ENCODE data around the gene AHSA1.
"Not testable (repeated sequence)": the region's sequence is repeated elsewhere in the genome, so short reads cannot be mapped to it uniquely, and the experiment has no call there.

Gene AHSA1

DNA sequence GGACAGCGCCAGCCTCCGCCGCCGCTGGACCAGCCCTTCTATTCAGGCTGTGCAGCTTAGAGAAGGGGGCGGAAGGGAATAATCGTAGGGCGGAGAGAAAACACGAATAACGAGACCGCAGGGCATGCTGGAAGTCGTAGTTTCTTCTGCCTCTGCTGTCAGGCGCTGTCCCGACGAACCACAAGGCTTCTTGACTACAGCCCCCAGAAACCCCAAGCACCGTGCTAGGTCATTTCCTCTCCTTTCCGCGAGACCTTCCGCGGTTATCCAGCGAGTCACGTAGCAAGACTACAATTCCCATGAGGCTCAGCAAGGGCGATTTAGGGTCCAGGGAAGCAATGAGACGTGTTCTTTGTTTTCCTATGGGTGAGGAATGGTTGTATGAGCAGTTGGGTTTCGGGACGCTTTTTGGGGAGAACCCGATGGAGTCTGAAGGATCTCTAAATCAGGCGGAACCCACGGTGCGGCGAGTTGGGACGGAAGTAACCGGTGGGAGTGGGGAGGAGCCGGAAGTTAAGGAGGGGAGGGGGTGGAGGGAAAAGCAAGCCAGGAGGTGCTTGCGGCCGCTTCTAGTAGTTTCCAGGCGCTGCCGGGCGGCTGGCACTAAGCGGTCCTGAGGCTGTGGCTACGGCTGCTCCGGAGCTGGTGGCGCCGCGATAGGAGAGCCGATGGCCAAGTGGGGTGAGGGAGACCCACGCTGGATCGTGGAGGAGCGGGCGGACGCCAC, at the start of gene AHSA1, which contains the start of gene VIPAS39:
Gene AHSA1, plus strand, starts transcription at position 572 of the 727 bp plus-strand sequence. Its CDS starts 97 bp downstream, at position 669.
Gene VIPAS39, minus strand, starts transcription at position 80 of the 727 bp plus-strand sequence. CDS start 3,499 bp downstream, outside the sequence.
- Histone ChIP-seq H3K9me2 (replicated peaks; ENCODE audit: control insufficient read depth, low read length) (no peaks in the 10 kb centered on the region), H3K36me3 (ENCODE audit: control insufficient read depth, low read length) (peaks cover 59% of the 10 kb centered on the region), H3K9me3 (ENCODE audit: control insufficient read depth, insufficient read depth, low read length) (no peaks in the 10 kb centered on the region), H3K27me3 (ENCODE audit: control insufficient read depth, low read length) (no peaks in the 10 kb centered on the region), H4K20me1 (ENCODE audit: control insufficient read depth, insufficient read depth, low read depth, low read length) (peaks cover 12% of the 10 kb centered on the region; the same call in 1 of the 2 replicates), H3K27ac (ENCODE audit: low read depth, low read length) (peak within 1 kb of the TSS; percentile 80), H3K4me3 (ENCODE audit: low read length) (peak within 1 kb of the TSS; percentile 99), H3K79me2 (ENCODE audit: control insufficient read depth, low read length) (peaks cover 77% of the 10 kb centered on the region), H3K4me1 (ENCODE audit: control insufficient read depth, low read length) (peaks cover 24% of the 10 kb centered on the region), H3F3A (ENCODE audit: control insufficient read depth, insufficient read depth) (no peaks in the 10 kb centered on the region), H3K4me2 (ENCODE audit: low read length) (peak within 1 kb of the TSS; percentile 85)
- TF ChIP-seq EZH2phosphoT487 (IDR thresholded peaks at IDR 0.05; ENCODE audit: borderline replicate concordance, low read length), result no peak
- TF ChIP-seq, protein P1, sequence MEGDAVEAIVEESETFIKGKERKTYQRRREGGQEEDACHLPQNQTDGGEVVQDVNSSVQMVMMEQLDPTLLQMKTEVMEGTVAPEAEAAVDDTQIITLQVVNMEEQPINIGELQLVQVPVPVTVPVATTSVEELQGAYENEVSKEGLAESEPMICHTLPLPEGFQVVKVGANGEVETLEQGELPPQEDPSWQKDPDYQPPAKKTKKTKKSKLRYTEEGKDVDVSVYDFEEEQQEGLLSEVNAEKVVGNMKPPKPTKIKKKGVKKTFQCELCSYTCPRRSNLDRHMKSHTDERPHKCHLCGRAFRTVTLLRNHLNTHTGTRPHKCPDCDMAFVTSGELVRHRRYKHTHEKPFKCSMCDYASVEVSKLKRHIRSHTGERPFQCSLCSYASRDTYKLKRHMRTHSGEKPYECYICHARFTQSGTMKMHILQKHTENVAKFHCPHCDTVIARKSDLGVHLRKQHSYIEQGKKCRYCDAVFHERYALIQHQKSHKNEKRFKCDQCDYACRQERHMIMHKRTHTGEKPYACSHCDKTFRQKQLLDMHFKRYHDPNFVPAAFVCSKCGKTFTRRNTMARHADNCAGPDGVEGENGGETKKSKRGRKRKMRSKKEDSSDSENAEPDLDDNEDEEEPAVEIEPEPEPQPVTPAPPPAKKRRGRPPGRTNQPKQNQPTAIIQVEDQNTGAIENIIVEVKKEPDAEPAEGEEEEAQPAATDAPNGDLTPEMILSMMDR (IDR thresholded peaks at IDR 0.05; ENCODE audit: low read depth, low read length, poor library complexity, severe bottlenecking), result no peak

DNA sequence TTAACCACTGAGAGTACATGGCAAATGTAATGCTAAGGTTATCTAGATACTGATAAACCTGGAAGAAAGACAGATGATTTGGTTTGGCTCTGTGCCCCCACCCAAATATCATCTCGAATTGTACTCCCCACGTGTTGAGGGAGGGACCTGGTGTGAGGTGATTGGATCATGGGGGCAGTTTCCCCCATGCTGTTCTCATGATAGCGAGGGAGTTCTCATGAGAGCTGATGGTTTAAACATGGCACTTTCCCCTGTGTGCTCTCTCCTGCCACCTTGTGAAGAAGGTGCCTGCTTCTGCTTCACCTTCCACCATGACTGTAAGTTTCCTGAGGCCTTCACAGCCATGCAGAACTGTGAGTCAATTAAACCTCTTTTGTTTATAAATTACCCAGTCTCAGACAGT, 48.8 kb upstream of the AHSA1 start:
- no peak overlapping the region for H3K27ac ChIP-seq (ENCODE audit: low read depth, low read length)
- H3K9me3 ChIP-seq (ENCODE audit: control insufficient read depth, insufficient read depth, low read length), result no peaks in the 10 kb centered on the region
- no peaks in the 10 kb centered on the region for H3K9me2 ChIP-seq (replicated peaks; ENCODE audit: control insufficient read depth, low read length)
- no peak overlapping the region for H3K4me2 ChIP-seq (ENCODE audit: low read length)
- peaks cover 9% of the 10 kb centered on the region for H3K4me1 ChIP-seq (ENCODE audit: control insufficient read depth, low read length)
- TF ChIP-seq EZH2phosphoT487 (IDR thresholded peaks at IDR 0.05; ENCODE audit: borderline replicate concordance, low read length), result no peak
- TF ChIP-seq, protein P1 (IDR thresholded peaks at IDR 0.05; ENCODE audit: low read depth, low read length, poor library complexity, severe bottlenecking), result peak; percentile 45
- no peaks in the 10 kb centered on the region for H3K79me2 ChIP-seq (ENCODE audit: control insufficient read depth, low read length)
- H4K20me1 ChIP-seq (ENCODE audit: control insufficient read depth, insufficient read depth, low read depth, low read length), result no peaks in the 10 kb centered on the region
- H3F3A ChIP-seq (ENCODE audit: control insufficient read depth, insufficient read depth), result no peaks in the 10 kb centered on the region
- no peak overlapping the region for H3K4me3 ChIP-seq (ENCODE audit: low read length)
- H3K27me3 ChIP-seq (ENCODE audit: control insufficient read depth, low read length), result no peaks in the 10 kb centered on the region
- H3K36me3 ChIP-seq (ENCODE audit: control insufficient read depth, low read length), result no peaks in the 10 kb centered on the region

DNA sequence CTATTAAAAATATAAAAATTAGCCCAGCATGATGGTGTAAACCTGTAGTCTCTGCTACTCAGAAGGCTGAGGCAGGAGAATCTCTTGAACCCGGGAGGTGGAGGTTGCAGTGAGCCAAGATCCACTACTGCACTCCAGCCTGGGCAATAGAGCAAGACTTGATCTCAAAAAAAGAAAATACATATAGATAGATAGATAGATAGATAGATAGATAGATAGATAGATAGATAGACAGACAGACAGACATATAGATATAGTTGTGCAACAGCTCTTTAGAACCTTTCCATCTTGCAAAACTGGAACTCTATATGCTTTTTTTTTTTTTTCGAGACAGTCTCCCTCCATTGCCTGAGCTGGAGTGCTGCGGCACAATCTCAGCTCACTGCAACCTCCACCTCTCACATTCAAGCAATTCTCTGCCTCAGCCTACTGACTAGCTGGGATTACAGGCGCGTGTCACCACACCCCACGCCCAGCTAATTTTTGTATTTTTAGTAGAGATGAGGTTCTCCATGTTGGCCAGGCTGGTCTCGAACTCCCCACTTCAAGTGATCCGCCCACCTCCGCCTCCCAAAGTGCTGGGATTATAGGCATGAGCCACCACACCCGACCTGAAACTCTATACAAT, 42.4 kb upstream of the AHSA1 start:
- not testable (repeated sequence) for H3K27ac ChIP-seq (ENCODE audit: low read depth, low read length); H3K4me3 ChIP-seq (ENCODE audit: low read length); H3K4me2 ChIP-seq (ENCODE audit: low read length); H3K79me2 ChIP-seq (ENCODE audit: control insufficient read depth, low read length); H3F3A ChIP-seq (ENCODE audit: control insufficient read depth, insufficient read depth); H3K9me3 ChIP-seq (ENCODE audit: control insufficient read depth, insufficient read depth, low read length); H4K20me1 ChIP-seq (ENCODE audit: control insufficient read depth, insufficient read depth, low read depth, low read length); H3K9me2 ChIP-seq (replicated peaks; ENCODE audit: control insufficient read depth, low read length); H3K4me1 ChIP-seq (ENCODE audit: control insufficient read depth, low read length); H3K36me3 ChIP-seq (ENCODE audit: control insufficient read depth, low read length); H3K27me3 ChIP-seq (ENCODE audit: control insufficient read depth, low read length)

DNA sequence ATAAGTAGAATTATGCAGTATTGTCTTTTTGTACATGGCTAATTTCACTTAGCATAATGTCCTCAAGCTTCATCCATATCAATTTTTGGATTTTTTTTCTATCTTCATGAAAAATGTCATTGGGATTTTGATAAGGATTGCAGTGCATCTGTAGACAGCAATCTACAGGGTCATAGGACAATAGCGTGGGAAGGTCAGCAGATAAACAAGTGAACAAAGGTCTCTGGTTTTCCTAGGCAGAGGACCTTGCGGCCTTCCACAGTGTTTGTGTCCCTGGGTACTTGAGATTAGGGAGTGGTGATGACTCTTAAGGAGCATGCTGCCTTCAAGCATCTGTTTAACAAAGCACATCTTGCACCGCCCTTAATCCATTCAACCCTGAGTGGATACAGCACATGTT, 41.8 kb upstream of the AHSA1 start:
- H3K27ac ChIP-seq (ENCODE audit: low read depth, low read length); H3K36me3 ChIP-seq (ENCODE audit: control insufficient read depth, low read length); H3K27me3 ChIP-seq (ENCODE audit: control insufficient read depth, low read length); H3K9me2 ChIP-seq (replicated peaks; ENCODE audit: control insufficient read depth, low read length); H3F3A ChIP-seq (ENCODE audit: control insufficient read depth, insufficient read depth); H3K4me3 ChIP-seq (ENCODE audit: low read length); H3K9me3 ChIP-seq (ENCODE audit: control insufficient read depth, insufficient read depth, low read length); H3K4me1 ChIP-seq (ENCODE audit: control insufficient read depth, low read length); H3K79me2 ChIP-seq (ENCODE audit: control insufficient read depth, low read length); H3K4me2 ChIP-seq (ENCODE audit: low read length); H4K20me1 ChIP-seq (ENCODE audit: control insufficient read depth, insufficient read depth, low read depth, low read length): not testable (repeated sequence)

Measured in DOHH2 (cell line).